Thymus (tissue), 11 donors: Measurements from ENCODE around the gene INPP5A. TPM values are rescaled to one million over a fixed set of nuclear protein-coding genes. Genes with fewer than 3 reads are reported as not detected.
"Not testable (repeated sequence)": the region's sequence is repeated elsewhere in the genome, so short reads cannot be mapped to it uniquely, and the experiment has no call there.

Source experiments
- DNase-seq, 9 donors: peaks; one replicate each; pipeline ENCODE4 v3.0.0-alpha.2; 2013; ENCODE audit warnings: low spot score in 9 of 9, low read depth in 6 of 9, missing footprints in 1 of 9
- H3K27ac ChIP-seq, 2 donors: one replicate each; pipeline ENCODE4 v1.5.1; 2013; ENCODE audit warnings: control low read depth in 1 of 2, low read depth in 1 of 2, low read length in 1 of 2, mild to moderate bottlenecking in 1 of 2, moderate library complexity in 1 of 2
- H3K27me3 ChIP-seq, 2 donors: one replicate each; pipeline ENCODE4 v1.5.1; 2013; ENCODE audit warnings: low read length in 1 of 2; ENCODE audit not compliant: control insufficient read depth in 2 of 2, insufficient read depth in 1 of 2
- H3K36me3 ChIP-seq, 2 donors: one replicate each; pipeline ENCODE4 v1.5.1; 2013; ENCODE audit warnings: low read length in 1 of 2, mild to moderate bottlenecking in 1 of 2, moderate library complexity in 1 of 2; ENCODE audit not compliant: control insufficient read depth in 2 of 2, insufficient read depth in 2 of 2
- H3K4me1 ChIP-seq, 2 donors: one replicate each; pipeline ENCODE4 v1.5.1; 2013; ENCODE audit warnings: low read length in 2 of 2; ENCODE audit not compliant: control insufficient read depth in 2 of 2, insufficient read depth in 2 of 2
- H3K4me3 ChIP-seq, 2 donors: one replicate each; pipeline ENCODE4 v1.5.1; 2013; ENCODE audit warnings: low read length in 2 of 2, control low read depth in 1 of 2, mild to moderate bottlenecking in 1 of 2
- H3K9me3 ChIP-seq, 2 donors: one replicate each; pipeline ENCODE4 v1.5.1; 2013; ENCODE audit warnings: low read length in 1 of 2, mild to moderate bottlenecking in 1 of 2; ENCODE audit not compliant: control insufficient read depth in 2 of 2, insufficient read depth in 1 of 2
- WGBS: extraction: QIAGEN DNeasy Blood & Tissue Kit; methylation state at CpG from one replicate; pipeline ENCODE4 v1.1.7; 2013; 5-methylcytosine and 5-hydroxymethylcytosine counted together
- polyA plus RNA-seq: library from polyadenylated mRNA; stranded (reverse); fragments of 200-250 nt; gene quantifications from one replicate; pipeline ENCODE4 v1.2.3, GENCODE V29; 2013
- total RNA-seq: library from RNA; stranded (reverse); fragments of 120-200 nt; gene quantifications from one replicate; pipeline ENCODE4 v1.2.4, GENCODE V29; 2013
- donor health status: healthy.

Gene INPP5A
- total and polyA plus RNA-seq, 2 donors, result 11.0 to 14.6 TPM

DNA sequence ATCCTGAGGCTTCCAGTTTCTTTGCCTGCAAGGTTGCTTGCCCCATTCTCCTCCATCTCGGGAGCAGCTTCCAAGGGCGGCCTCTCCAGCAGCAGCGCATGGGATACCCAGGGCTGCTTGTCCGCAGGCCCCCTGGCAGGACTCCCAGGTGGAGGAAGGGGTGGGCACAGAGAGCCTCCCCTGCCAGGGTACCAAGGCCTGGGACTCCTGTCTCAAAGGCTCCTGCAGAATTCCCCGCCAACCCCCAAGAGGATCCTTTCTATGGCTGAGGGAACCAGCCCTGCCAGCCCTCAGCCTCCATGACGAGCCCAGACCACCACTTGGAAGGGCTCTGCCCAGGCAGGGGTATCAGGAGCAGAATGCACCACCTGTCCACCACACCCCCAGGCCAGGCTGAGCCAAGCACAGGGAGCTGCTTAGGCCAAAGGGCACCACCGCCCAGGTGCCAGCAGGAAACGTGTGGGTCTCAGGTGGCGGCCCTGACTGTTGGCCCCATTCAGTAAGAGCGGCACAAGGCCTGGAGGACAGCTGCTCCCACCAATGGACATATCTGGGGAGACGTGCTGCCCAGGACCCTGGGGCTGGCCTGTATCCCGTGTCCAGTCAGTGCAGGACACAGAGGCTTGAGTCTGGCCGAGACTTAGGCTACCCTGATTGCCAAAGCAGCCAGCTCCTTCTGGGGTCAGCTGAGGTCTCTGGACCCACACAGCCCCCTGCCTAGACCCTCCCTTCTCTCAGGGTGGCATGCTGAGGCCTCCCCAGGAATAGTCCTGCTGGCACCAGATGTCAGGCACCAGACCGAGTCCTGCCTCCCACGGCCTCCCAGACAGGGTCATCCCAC is 33.8 kb upstream of the INPP5A start:
- Histone ChIP-seq H3K4me1 (no peaks in the 10 kb centered on the region), H3K27ac (no peak overlapping the region), H3K36me3 (no peaks in the 10 kb centered on the region), H3K4me3 (no peak overlapping the region), H3K9me3 (no peaks in the 10 kb centered on the region), H3K27me3 (no peaks in the 10 kb centered on the region)
- no peak for DNase-seq
- WGBS, result 90% methylated on average over 15 of the region's 15 CpGs

GRCh38 chr10:132504501-132505272 is 32.9 kb upstream of the INPP5A start:
- H3K9me3 ChIP-seq, result no peaks in the 10 kb centered on the region
- 96% methylated on average over 14 of the region's 14 CpGs for WGBS
- H3K4me1 ChIP-seq, result no peaks in the 10 kb centered on the region
- no peaks in the 10 kb centered on the region for H3K27me3 ChIP-seq
- no peaks in the 10 kb centered on the region for H3K36me3 ChIP-seq
- no peak overlapping the region for H3K27ac ChIP-seq
- H3K4me3 ChIP-seq, result no peak overlapping the region
- DNase-seq, result no peak

DNA sequence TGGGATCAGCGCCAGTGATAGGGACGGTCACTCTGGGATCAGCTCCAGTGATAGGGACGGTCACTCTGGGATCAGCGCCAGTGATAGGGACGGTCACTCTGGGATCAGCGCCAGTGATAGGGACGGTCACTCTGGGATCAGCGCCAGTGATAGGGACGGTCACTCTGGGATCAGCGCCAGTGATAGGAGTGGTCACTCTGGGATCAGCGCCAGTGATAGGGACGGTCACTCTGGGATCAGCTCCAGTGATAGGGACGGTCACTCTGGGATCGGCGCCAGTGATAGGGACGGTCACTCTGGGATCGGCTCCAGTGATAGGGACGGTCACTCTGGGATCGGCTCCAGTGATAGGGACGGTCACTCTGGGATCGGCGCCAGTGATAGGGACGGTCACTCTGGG is 32.0 kb upstream of the INPP5A start:
- H3K36me3 ChIP-seq, H3K27me3 ChIP-seq, DNase-seq, H3K27ac ChIP-seq, H3K4me1 ChIP-seq, H3K9me3 ChIP-seq, H3K4me3 ChIP-seq: not testable (repeated sequence)
- 76% methylated on average over 15 of the region's 23 CpGs for WGBS

DNA sequence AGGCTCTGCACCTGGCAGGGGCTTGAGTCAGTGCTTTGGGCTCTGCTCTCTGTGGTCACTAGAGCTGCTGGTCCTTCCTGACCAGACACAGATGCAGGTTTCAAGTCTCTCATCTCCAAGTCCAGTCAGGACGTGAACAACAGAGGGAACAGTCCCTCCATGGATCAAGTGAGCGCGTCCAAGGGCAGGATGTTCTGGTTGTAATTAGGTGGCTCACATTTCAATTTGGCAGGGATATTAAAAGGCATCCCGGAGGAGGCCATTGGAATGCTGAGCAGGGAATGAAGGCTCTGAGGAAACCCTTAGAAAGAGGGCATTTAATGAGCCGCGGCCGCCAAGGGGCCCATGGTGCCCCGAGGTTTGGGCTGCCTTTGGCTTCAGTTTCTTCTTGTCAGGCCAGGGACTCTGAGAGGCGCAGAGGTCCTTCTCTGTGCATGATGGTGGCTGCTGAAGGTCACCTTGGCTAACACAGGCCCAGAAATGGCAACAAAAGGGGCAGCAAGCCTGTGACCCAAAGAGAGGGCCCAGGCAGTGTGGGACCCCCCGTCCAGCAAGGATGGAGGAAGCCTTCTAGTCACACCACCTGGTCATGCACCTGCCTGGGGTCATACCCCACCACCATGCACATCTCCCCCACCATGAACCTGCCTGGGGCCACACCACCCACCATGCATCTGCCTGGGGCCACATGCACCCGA is 30.7 kb upstream of the INPP5A start:
- H3K9me3 ChIP-seq, result no peaks in the 10 kb centered on the region
- H3K36me3 ChIP-seq, result no peaks in the 10 kb centered on the region
- H3K4me1 ChIP-seq, result no peaks in the 10 kb centered on the region
- no peak overlapping the region for H3K27ac ChIP-seq
- H3K27me3 ChIP-seq, result no peaks in the 10 kb centered on the region
- WGBS, result 82% methylated on average over 11 of the region's 11 CpGs
- DNase-seq, result no peak
- no peak overlapping the region for H3K4me3 ChIP-seq

GRCh38 chr10:132507409-132507955 is 30.1 kb upstream of the INPP5A start:
- 84% methylated on average over 10 of the region's 10 CpGs for WGBS
- no peak overlapping the region for H3K27ac ChIP-seq
- H3K4me3 ChIP-seq, result no peak overlapping the region
- H3K4me1 ChIP-seq, result no peaks in the 10 kb centered on the region
- H3K36me3 ChIP-seq, result no peaks in the 10 kb centered on the region
- no peaks in the 10 kb centered on the region for H3K27me3 ChIP-seq
- DNase-seq, result no peak
- H3K9me3 ChIP-seq, result no peaks in the 10 kb centered on the region

DNA sequence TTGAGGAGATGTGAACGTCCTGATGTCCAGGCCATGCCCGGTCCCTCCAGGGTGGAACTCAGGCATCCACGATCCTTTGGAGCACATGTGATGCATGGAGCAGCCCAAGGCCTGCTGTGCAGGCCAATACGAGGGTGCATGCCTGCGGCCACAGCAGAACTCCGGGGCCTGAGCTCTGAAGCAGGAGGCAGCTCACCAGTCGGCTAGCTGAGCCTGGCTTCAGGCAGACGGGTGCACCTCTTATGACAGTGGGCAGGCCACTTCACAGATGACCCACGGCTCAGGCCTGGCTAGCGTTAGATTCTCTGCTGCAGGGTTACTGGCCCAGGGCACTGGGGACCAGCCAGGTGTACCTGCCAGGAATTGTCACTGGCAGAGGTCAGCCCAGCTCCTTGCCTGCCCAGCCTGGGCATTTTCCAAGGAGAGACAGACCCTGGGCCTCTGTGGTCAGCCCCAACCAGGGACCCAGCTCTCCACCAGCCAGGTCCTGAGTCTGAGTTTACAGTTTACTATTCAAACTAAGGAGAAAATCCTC is 29.6 kb upstream of the INPP5A start:
- 97% methylated on average over 10 of the region's 10 CpGs for WGBS
- no peak overlapping the region for H3K27ac ChIP-seq
- DNase-seq, result no peak

DNA sequence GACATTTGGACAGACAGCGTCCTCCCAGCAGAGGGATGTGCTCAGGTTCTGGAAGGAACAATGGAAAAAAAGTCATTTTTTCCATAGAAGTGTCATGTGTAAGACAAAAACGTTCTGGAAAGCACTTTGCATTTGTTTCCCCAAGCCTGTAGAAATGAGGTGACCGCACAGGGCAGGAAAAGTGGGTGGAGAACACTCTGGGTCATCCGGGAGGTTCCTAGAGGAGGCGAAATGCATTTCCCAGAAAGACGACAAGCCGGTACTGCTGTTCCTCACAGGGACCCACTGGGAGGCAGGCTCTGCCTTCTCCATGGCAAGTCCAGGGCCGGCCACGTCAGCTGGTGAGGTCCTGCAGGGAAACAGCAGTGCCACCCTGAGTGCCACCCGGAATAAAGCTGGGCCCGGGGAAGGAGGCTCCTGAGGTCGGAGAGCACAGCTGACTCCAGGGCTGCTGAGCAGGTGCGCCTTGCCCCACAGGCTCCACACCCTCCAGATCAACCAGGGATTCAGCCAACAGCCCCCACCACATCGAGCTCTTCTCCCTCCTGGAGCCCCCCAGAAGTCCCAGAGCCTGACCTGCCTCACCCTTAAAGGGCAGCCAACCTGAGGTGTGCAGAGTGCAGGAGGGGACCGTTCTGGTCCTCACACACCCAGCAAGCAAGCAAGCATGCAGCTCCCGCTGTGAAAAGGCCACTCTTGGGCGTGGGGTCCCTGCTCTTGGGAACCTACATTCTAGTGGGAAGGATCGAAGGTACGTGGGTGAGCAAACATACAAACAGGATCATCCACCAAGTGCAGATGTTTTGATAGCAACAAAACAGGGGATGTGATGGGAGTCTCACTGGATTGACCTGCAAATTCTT is 28.8 kb upstream of the INPP5A start:
- WGBS, result 94% methylated on average over 19 of the region's 19 CpGs
- DNase-seq, result no peak
- no peaks in the 10 kb centered on the region for H3K27me3 ChIP-seq
- H3K4me1 ChIP-seq, result no peaks in the 10 kb centered on the region
- no peaks in the 10 kb centered on the region for H3K36me3 ChIP-seq
- H3K4me3 ChIP-seq, result no peak overlapping the region
- H3K9me3 ChIP-seq, result peaks cover 0 to 4% of the 10 kb centered on the region in 2 donors
- no peak overlapping the region for H3K27ac ChIP-seq

More for the DNA sequence above, 29.6 kb upstream of the INPP5A start:
- Histone ChIP-seq H3K4me1 (no peaks in the 10 kb centered on the region), H3K27me3 (no peaks in the 10 kb centered on the region), H3K9me3 (peaks cover 0 to 3% of the 10 kb centered on the region in 2 donors), H3K36me3 (no peaks in the 10 kb centered on the region), H3K4me3 (no peak overlapping the region)

- H3K27ac ChIP-seq, result no peak overlapping the region
- H3K27me3 ChIP-seq, result no peaks in the 10 kb centered on the region
- peaks cover 0 to 4% of the 10 kb centered on the region in 2 donors for H3K9me3 ChIP-seq
- DNase-seq, result no peak
- 89% methylated on average over 14 of the region's 14 CpGs for WGBS
- H3K4me3 ChIP-seq, result no peak overlapping the region
- no peaks in the 10 kb centered on the region for H3K36me3 ChIP-seq
- H3K4me1 ChIP-seq, result peaks cover 0 to 2% of the 10 kb centered on the region in 2 donors
Measured at GRCh38 chr10:132509506-132510173, 27.9 kb upstream of the INPP5A start.
